ENCODE data around the gene ANKS1A. TPM values are rescaled to one million over a fixed set of nuclear protein-coding genes. Genes with fewer than 3 reads are reported as not detected.

The ANKS1A gene
- total and polyA plus RNA-seq, 5 donors from 2014 or later, result 1.4 to 10.6 (median 1.5) TPM

GRCh38 chr6:35073766-35074471 lies 184.9 kb downstream of the ANKS1A start:
- peaks cover 2% of the 10 kb centered on the region for H3K36me3 ChIP-seq (ENCODE audit: control insufficient read depth, insufficient read depth, low read length)

GRCh38 chr6:35076997-35077712 lies 188.1 kb downstream of the ANKS1A start:
- Mint-ChIP-seq H3K27me3 (no peaks in the 10 kb centered on the region), H3K36me3 (peaks cover 22% of the 10 kb centered on the region)
- no peak overlapping the region for H3K4me3 ChIP-seq (ENCODE audit: low read depth, low read length)

More at GRCh38 chr6:35073766-35074471, 184.9 kb downstream of the ANKS1A start:
- Mint-ChIP-seq H3K27me3 (no peaks in the 10 kb centered on the region), H3K4me1 (no peaks in the 10 kb centered on the region), H3K4me3 (peak overlapping the region in 1 of 4 donors; percentile 51), H3K27ac (peak overlapping the region in 1 of 3 donors; percentile 65), H3K36me3 (peaks cover 22% of the 10 kb centered on the region), H3K9me3 (no peaks in the 10 kb centered on the region)
- Histone ChIP-seq H3K27ac (ENCODE audit: insufficient read depth, low read length, poor library complexity, severe bottlenecking) (no peak overlapping the region), H3K4me3 (ENCODE audit: low read depth, low read length) (no peak overlapping the region), H3K4me1 (ENCODE audit: control insufficient read depth, insufficient read depth, low read length, poor library complexity, severe bottlenecking) (no peaks in the 10 kb centered on the region), H3K9me3 (ENCODE audit: control insufficient read depth in 2 of 2, low read length in 2 of 2) (no peaks in the 10 kb centered on the region), H3K27me3 (ENCODE audit: control insufficient read depth, insufficient read depth, low read length) (no peaks in the 10 kb centered on the region)
- DNase-seq, result no peak
- no peak for ATAC-seq (ENCODE audit: low read depth in 2 of 2)

GRCh38 chr6:35077713-35078105 lies 188.7 kb downstream of the ANKS1A start:
- H3K36me3 ChIP-seq (ENCODE audit: control insufficient read depth, insufficient read depth, low read length), result peaks cover 9% of the 10 kb centered on the region
- no peaks in the 10 kb centered on the region for H3K9me3 Mint-ChIP-seq
- no peak overlapping the region for H3K27ac ChIP-seq (ENCODE audit: insufficient read depth, low read length, poor library complexity, severe bottlenecking)
- DNase-seq (no peak), ATAC-seq (ENCODE audit: low read depth in 2 of 2) (no peak)
- no peaks in the 10 kb centered on the region for H3K27me3 ChIP-seq (ENCODE audit: control insufficient read depth, insufficient read depth, low read length)
- no peaks in the 10 kb centered on the region for H3K4me1 ChIP-seq (ENCODE audit: control insufficient read depth, insufficient read depth, low read length, poor library complexity, severe bottlenecking)
- peaks cover 27% of the 10 kb centered on the region for H3K36me3 Mint-ChIP-seq
- no peaks in the 10 kb centered on the region for H3K27me3 Mint-ChIP-seq
- H3K27ac Mint-ChIP-seq, result no peak overlapping the region
- H3K4me3 Mint-ChIP-seq, result no peak overlapping the region
- no peaks in the 10 kb centered on the region for H3K9me3 ChIP-seq (ENCODE audit: control insufficient read depth in 2 of 2, low read length in 2 of 2)
- H3K4me1 Mint-ChIP-seq, result peaks cover 0 to 2% (median 0%) of the 10 kb centered on the region in 4 donors
- H3K4me3 ChIP-seq (ENCODE audit: low read depth, low read length), result no peak overlapping the region

More at GRCh38 chr6:35076997-35077712, 188.1 kb downstream of the ANKS1A start:
- H3K36me3 ChIP-seq (ENCODE audit: control insufficient read depth, insufficient read depth, low read length), result peaks cover 7% of the 10 kb centered on the region
- Mint-ChIP-seq H3K4me3 (no peak overlapping the region), H3K9me3 (no peaks in the 10 kb centered on the region), H3K4me1 (peaks cover 0 to 2% (median 0%) of the 10 kb centered on the region in 4 donors), H3K27ac (no peak overlapping the region)
- no peaks in the 10 kb centered on the region for H3K4me1 ChIP-seq (ENCODE audit: control insufficient read depth, insufficient read depth, low read length, poor library complexity, severe bottlenecking)
- ATAC-seq (ENCODE audit: low read depth in 2 of 2), result no peak
- H3K9me3 ChIP-seq (ENCODE audit: control insufficient read depth in 2 of 2, low read length in 2 of 2), result no peaks in the 10 kb centered on the region
- H3K27ac ChIP-seq (ENCODE audit: insufficient read depth, low read length, poor library complexity, severe bottlenecking), result no peak overlapping the region
- H3K27me3 ChIP-seq (ENCODE audit: control insufficient read depth, insufficient read depth, low read length), result no peaks in the 10 kb centered on the region
- no peak for DNase-seq

GRCh38 chr6:35078226-35078850 lies 189.3 kb downstream of the ANKS1A start:
- H3K4me3 ChIP-seq (ENCODE audit: low read depth, low read length), result no peak overlapping the region
- H3K27me3 Mint-ChIP-seq, result no peaks in the 10 kb centered on the region
- no peak overlapping the region for H3K27ac ChIP-seq (ENCODE audit: insufficient read depth, low read length, poor library complexity, severe bottlenecking)
- H3K4me1 Mint-ChIP-seq, result peaks cover 0 to 2% (median 0%) of the 10 kb centered on the region in 4 donors
- no peaks in the 10 kb centered on the region for H3K9me3 Mint-ChIP-seq
- DNase-seq (no peak), ATAC-seq (ENCODE audit: low read depth in 2 of 2) (no peak)
- H3K27ac Mint-ChIP-seq, result no peak overlapping the region
- no peaks in the 10 kb centered on the region for H3K27me3 ChIP-seq (ENCODE audit: control insufficient read depth, insufficient read depth, low read length)
- no peaks in the 10 kb centered on the region for H3K4me1 ChIP-seq (ENCODE audit: control insufficient read depth, insufficient read depth, low read length, poor library complexity, severe bottlenecking)
- H3K9me3 ChIP-seq (ENCODE audit: control insufficient read depth in 2 of 2, low read length in 2 of 2), result no peaks in the 10 kb centered on the region
- H3K36me3 Mint-ChIP-seq, result peaks cover 28% of the 10 kb centered on the region
- H3K36me3 ChIP-seq (ENCODE audit: control insufficient read depth, insufficient read depth, low read length), result peaks cover 15% of the 10 kb centered on the region
- no peak overlapping the region for H3K4me3 Mint-ChIP-seq

GRCh38 chr6:35078896-35079295 lies 189.8 kb downstream of the ANKS1A start:
- ATAC-seq (ENCODE audit: low read depth in 2 of 2), result no peak
- peaks cover 28% of the 10 kb centered on the region for H3K36me3 Mint-ChIP-seq
- peaks cover 15% of the 10 kb centered on the region for H3K36me3 ChIP-seq (ENCODE audit: control insufficient read depth, insufficient read depth, low read length)

GRCh38 chr6:35079311-35080000 lies 190.4 kb downstream of the ANKS1A start:
- Histone ChIP-seq H3K4me3 (ENCODE audit: low read depth, low read length) (no peak overlapping the region), H3K27me3 (ENCODE audit: control insufficient read depth, insufficient read depth, low read length) (no peaks in the 10 kb centered on the region)

More at GRCh38 chr6:35078896-35079295, 189.8 kb downstream of the ANKS1A start:
- Histone ChIP-seq H3K27me3 (ENCODE audit: control insufficient read depth, insufficient read depth, low read length) (no peaks in the 10 kb centered on the region), H3K4me3 (ENCODE audit: low read depth, low read length) (no peak overlapping the region), H3K9me3 (ENCODE audit: control insufficient read depth in 2 of 2, low read length in 2 of 2) (no peaks in the 10 kb centered on the region), H3K4me1 (ENCODE audit: control insufficient read depth, insufficient read depth, low read length, poor library complexity, severe bottlenecking) (no peaks in the 10 kb centered on the region), H3K27ac (ENCODE audit: insufficient read depth, low read length, poor library complexity, severe bottlenecking) (no peak overlapping the region)
- Mint-ChIP-seq H3K9me3 (no peaks in the 10 kb centered on the region), H3K4me3 (no peak overlapping the region), H3K27ac (no peak overlapping the region), H3K4me1 (peaks cover 0 to 2% (median 0%) of the 10 kb centered on the region in 4 donors), H3K27me3 (no peaks in the 10 kb centered on the region)
- no peak for DNase-seq

GRCh38 chr6:35080016-35080680 lies 191.1 kb downstream of the ANKS1A start:
- Histone ChIP-seq H3K36me3 (ENCODE audit: control insufficient read depth, insufficient read depth, low read length) (peaks cover 17% of the 10 kb centered on the region), H3K27me3 (ENCODE audit: control insufficient read depth, insufficient read depth, low read length) (no peaks in the 10 kb centered on the region), H3K4me3 (ENCODE audit: low read depth, low read length) (no peak overlapping the region), H3K9me3 (ENCODE audit: control insufficient read depth in 2 of 2, low read length in 2 of 2) (no peaks in the 10 kb centered on the region), H3K4me1 (ENCODE audit: control insufficient read depth, insufficient read depth, low read length, poor library complexity, severe bottlenecking) (no peaks in the 10 kb centered on the region), H3K27ac (ENCODE audit: insufficient read depth, low read length, poor library complexity, severe bottlenecking) (no peak overlapping the region)
- Mint-ChIP-seq H3K4me1 (peaks cover 0 to 2% (median 0%) of the 10 kb centered on the region in 4 donors), H3K4me3 (no peak overlapping the region), H3K27ac (no peak overlapping the region), H3K36me3 (peaks cover 25% of the 10 kb centered on the region), H3K27me3 (no peaks in the 10 kb centered on the region), H3K9me3 (no peaks in the 10 kb centered on the region)
- ATAC-seq (ENCODE audit: low read depth in 2 of 2) (no peak), DNase-seq (no peak)

More at GRCh38 chr6:35079311-35080000, 190.4 kb downstream of the ANKS1A start:
- Histone ChIP-seq H3K9me3 (ENCODE audit: control insufficient read depth in 2 of 2, low read length in 2 of 2) (no peaks in the 10 kb centered on the region), H3K36me3 (ENCODE audit: control insufficient read depth, insufficient read depth, low read length) (peaks cover 15% of the 10 kb centered on the region), H3K27ac (ENCODE audit: insufficient read depth, low read length, poor library complexity, severe bottlenecking) (no peak overlapping the region), H3K4me1 (ENCODE audit: control insufficient read depth, insufficient read depth, low read length, poor library complexity, severe bottlenecking) (no peaks in the 10 kb centered on the region)
- peaks cover 0 to 2% (median 0%) of the 10 kb centered on the region in 4 donors for H3K4me1 Mint-ChIP-seq
- no peaks in the 10 kb centered on the region for H3K9me3 Mint-ChIP-seq
- no peaks in the 10 kb centered on the region for H3K27me3 Mint-ChIP-seq
- no peak for DNase-seq
- ATAC-seq (ENCODE audit: low read depth in 2 of 2), result no peak
- no peak overlapping the region for H3K4me3 Mint-ChIP-seq
- no peak overlapping the region for H3K27ac Mint-ChIP-seq
- H3K36me3 Mint-ChIP-seq, result peaks cover 25% of the 10 kb centered on the region
